OCI-LY7 (cell line): ENCODE results near the gene RBMS1.

Source experiments
- EZH2phosphoT487 ChIP-seq: fragments of 200-600 bp; sonication (generic); IDR thresholded peaks from 2 replicates; pipeline ENCODE4 v1.6.1; 2018; ENCODE audit warnings: low read depth, borderline replicate concordance, mild to moderate bottlenecking, mixed run types, antibody characterized with exemption, low read length, moderate library complexity, mixed read lengths
- TF ChIP-seq, protein P1 (sequence below): fragments of 200-600 bp; sonication (generic); conservative IDR thresholded peaks from 2 replicates; pipeline ENCODE4 v1.5.1; 2014; ENCODE audit warnings: mild to moderate bottlenecking, antibody characterized with exemption, low read length, moderate library complexity, mixed read lengths

DNA sequence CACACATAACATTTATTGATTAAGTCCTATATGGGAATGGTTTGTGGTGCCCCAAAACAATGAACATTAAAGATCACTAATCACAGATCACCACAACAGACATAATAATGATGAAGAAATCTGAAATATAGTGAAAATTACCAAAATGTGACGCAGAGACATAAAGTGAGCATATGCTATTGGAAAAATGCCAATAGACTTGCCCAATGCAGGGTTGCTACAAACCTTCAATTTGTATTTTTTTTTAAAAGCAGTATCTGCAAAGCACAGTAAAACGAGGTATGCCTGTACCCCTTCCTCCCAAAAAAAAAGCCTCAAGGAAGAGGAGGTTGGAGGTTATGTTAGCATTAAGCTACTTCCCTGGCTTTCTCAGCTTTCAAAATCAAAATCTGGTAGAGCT, 131.1 kb downstream of the RBMS1 start:
- TF ChIP-seq, protein P1, sequence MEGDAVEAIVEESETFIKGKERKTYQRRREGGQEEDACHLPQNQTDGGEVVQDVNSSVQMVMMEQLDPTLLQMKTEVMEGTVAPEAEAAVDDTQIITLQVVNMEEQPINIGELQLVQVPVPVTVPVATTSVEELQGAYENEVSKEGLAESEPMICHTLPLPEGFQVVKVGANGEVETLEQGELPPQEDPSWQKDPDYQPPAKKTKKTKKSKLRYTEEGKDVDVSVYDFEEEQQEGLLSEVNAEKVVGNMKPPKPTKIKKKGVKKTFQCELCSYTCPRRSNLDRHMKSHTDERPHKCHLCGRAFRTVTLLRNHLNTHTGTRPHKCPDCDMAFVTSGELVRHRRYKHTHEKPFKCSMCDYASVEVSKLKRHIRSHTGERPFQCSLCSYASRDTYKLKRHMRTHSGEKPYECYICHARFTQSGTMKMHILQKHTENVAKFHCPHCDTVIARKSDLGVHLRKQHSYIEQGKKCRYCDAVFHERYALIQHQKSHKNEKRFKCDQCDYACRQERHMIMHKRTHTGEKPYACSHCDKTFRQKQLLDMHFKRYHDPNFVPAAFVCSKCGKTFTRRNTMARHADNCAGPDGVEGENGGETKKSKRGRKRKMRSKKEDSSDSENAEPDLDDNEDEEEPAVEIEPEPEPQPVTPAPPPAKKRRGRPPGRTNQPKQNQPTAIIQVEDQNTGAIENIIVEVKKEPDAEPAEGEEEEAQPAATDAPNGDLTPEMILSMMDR, result no peak
- TF ChIP-seq EZH2phosphoT487, result no peak
